Memory B cell (primary cell): ENCODE results near the gene STX3.
"Not testable (repeated sequence)": the region's sequence is repeated elsewhere in the genome, so short reads cannot be mapped to it uniquely, and the experiment has no call there.

Experiments
- ATAC-seq: fragments of 150-1000 bp; cut with Tn5 transposase; 2 replicates; pipeline ENCODE4 v1.10.0; 2021; ENCODE audit warnings: low read depth, mild to moderate bottlenecking, moderate library complexity
- DNase-seq, 2 donors: peaks; one replicate each; pipeline ENCODE4 v3.0.0; 2022; ENCODE audit warnings: low spot score in 2 of 2
- H3K27ac Mint-ChIP-seq: one replicate; pipeline ENCODE4 v1.8.0; 2022; ENCODE audit warnings: mild to moderate bottlenecking, moderate library complexity, mixed read lengths
- H3K27me3 Mint-ChIP-seq: one replicate; pipeline ENCODE4 v1.8.0; 2022; ENCODE audit warnings: mixed read lengths
- H3K36me3 Mint-ChIP-seq: one replicate; pipeline ENCODE4 v1.8.0; 2022; ENCODE audit warnings: mild to moderate bottlenecking, mixed read lengths
- H3K4me1 Mint-ChIP-seq: one replicate; pipeline ENCODE4 v1.8.0; 2022; ENCODE audit warnings: mixed read lengths
- H3K4me3 Mint-ChIP-seq: one replicate; pipeline ENCODE4 v1.8.0; 2022; ENCODE audit warnings: mild to moderate bottlenecking, moderate library complexity, mixed read lengths
- H3K9me3 Mint-ChIP-seq: one replicate; pipeline ENCODE4 v1.8.0; 2022; ENCODE audit warnings: mixed read lengths

The STX3 gene

DNA sequence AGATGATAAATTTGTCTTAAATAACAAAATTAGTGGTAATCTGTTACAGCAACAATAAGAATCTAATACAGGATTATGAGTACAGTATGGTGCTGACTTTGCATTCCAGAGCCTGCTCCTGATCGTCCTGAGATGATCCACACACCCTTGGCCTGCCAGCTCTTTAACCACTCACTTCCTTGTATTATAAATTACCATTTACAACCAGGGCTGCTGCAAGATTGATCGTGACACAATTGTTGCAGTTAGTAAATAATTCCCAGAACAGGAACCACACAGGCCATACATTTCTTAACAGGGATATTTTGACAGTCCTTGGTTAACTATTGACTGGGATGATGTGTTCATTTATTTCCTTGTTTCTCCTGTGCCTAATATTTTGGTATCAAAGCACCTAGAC lies 94.0 kb downstream of the STX3 start:
- Mint-ChIP-seq H3K36me3 (no peaks in the 10 kb centered on the region), H3K4me3 (no peak overlapping the region), H3K4me1 (no peaks in the 10 kb centered on the region), H3K9me3 (no peaks in the 10 kb centered on the region), H3K27ac (no peak overlapping the region), H3K27me3 (peaks cover 8% of the 10 kb centered on the region)
- ATAC-seq (no peak), DNase-seq (no peak)

DNA sequence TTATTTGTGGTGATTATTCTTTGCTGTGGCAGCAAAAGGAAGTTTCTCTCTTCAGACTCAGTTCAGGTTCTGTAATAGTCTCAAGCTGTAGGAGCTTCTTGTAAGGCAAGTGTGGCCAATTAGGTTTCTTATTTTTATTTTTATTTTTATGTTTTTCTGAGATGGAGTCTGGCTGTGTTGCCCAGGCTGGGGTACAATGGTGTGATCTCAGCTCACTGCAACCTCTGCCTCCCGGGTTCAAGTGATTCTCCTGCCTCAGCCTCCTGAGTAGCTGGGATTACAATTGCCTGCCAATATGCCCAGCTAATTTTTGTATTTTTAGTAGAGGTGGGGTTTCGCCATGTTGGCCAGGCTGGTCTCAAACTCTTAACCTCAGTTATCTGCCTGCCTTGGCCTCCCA lies 94.4 kb downstream of the STX3 start:
- H3K9me3 Mint-ChIP-seq, H3K27ac Mint-ChIP-seq, H3K4me1 Mint-ChIP-seq, H3K27me3 Mint-ChIP-seq, ATAC-seq, H3K36me3 Mint-ChIP-seq, H3K4me3 Mint-ChIP-seq, DNase-seq: not testable (repeated sequence)

DNA sequence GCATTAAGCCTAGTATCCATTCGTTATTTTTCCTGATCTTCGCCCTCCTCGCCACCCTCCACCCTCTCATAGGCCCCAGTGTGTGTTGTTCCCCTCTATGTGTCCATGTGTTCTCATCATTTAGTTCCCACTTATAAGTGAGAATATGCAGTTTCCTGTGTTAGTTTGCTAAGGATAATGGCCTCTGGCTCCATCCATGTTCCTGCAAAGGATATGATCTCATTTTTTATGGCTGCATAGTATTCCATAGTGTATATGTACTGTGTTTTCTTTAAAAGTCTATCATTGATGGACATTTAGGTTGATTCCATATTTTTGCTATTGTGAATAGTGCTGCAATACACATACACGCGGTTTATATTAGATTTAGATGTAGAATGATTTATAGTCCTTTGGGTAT lies 96.2 kb downstream of the STX3 start:
- H3K27me3 Mint-ChIP-seq = not testable (repeated sequence)

DNA sequence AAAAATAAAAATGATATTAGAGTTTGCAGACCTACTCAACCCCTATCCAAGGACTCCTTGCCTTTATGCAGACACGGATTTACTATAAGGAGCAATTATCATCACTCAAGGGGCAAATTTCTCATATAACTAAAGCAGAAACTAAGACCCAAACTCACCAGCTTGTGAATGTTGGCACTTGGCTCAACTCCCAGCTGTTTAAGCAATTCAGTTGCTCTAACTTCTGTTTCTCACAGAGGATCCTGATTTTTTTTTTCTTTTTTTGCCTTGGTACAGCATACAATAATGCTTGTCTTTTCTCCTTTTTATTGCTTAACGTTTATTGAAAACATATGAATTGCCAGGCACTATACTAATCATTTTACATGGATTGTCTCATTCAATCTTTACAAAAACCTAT lies 99.7 kb downstream of the STX3 start:
- no peak for ATAC-seq
- DNase-seq = no peak
- no peak overlapping the region for H3K4me3 Mint-ChIP-seq
- no peaks in the 10 kb centered on the region for H3K36me3 Mint-ChIP-seq
- H3K27me3 Mint-ChIP-seq = peaks cover 9% of the 10 kb centered on the region
- H3K27ac Mint-ChIP-seq = no peak overlapping the region
- no peaks in the 10 kb centered on the region for H3K9me3 Mint-ChIP-seq
- no peaks in the 10 kb centered on the region for H3K4me1 Mint-ChIP-seq

More for the DNA sequence above, 96.2 kb downstream of the STX3 start:
- H3K36me3 Mint-ChIP-seq, H3K9me3 Mint-ChIP-seq, ATAC-seq, H3K4me1 Mint-ChIP-seq, DNase-seq, H3K27ac Mint-ChIP-seq, H3K4me3 Mint-ChIP-seq: not testable (repeated sequence)
